MM.1S (cell line): ENCODE measurements around the gene COLEC11.

Experiments used
- EZH2 ChIP-seq: fragments of 300-600 bp; sonication (generic); optimal IDR thresholded peaks from 2 replicates; pipeline ENCODE3; 2017; ENCODE audit warnings: low read depth, mild to moderate bottlenecking, antibody characterized with exemption, low read length, mixed read lengths
- EZH2phosphoT487 ChIP-seq: fragments of 300-600 bp; sonication (generic); IDR thresholded peaks from 2 replicates; pipeline ENCODE4 v1.6.1; 2018; ENCODE audit warnings: antibody characterized with exemption, low read length
- TF ChIP-seq, protein P1 (sequence below): fragments of 300-600 bp; sonication (generic); IDR thresholded peaks from 2 replicates; pipeline ENCODE4 v1.5.1; 2016; ENCODE audit warnings: antibody characterized with exemption, low read length, mixed read lengths

DNA sequence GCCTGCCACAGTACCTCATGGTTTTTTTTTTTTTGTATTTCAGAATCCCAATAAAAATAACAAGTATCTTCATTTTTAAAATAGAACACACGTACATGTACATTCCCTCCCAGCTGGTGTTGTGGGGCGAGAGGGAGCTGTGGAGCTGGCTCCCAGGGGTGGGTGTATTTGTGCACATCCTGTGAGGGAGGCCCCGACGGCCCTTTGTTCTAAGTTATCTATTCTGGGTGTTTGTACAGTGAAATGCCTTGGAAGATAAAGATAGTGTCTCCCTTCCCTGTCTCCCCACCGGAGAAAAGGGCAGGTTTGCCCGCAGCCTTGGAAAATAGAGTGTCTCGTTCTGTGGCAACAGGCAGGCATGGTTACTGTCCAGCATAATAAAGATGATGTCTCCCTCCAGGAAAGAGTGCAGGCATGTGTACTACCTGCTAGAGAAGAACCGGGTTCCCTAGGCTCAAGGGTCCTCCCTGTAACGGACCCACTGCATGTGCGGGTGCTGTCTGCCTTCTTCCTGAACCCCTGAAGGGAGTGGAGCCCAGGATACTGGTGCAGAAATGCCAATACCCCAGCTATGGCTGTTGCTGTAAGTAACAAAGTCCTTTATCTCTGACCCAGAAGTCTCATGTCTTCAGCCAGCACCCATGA lies 51.0 kb downstream of the COLEC11 start:
- TF ChIP-seq, protein P1, sequence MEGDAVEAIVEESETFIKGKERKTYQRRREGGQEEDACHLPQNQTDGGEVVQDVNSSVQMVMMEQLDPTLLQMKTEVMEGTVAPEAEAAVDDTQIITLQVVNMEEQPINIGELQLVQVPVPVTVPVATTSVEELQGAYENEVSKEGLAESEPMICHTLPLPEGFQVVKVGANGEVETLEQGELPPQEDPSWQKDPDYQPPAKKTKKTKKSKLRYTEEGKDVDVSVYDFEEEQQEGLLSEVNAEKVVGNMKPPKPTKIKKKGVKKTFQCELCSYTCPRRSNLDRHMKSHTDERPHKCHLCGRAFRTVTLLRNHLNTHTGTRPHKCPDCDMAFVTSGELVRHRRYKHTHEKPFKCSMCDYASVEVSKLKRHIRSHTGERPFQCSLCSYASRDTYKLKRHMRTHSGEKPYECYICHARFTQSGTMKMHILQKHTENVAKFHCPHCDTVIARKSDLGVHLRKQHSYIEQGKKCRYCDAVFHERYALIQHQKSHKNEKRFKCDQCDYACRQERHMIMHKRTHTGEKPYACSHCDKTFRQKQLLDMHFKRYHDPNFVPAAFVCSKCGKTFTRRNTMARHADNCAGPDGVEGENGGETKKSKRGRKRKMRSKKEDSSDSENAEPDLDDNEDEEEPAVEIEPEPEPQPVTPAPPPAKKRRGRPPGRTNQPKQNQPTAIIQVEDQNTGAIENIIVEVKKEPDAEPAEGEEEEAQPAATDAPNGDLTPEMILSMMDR, result no peak
- TF ChIP-seq EZH2phosphoT487, result no peak
- no peak for TF ChIP-seq EZH2
